Activated B cell treated with CpG ODN at 0.5 μM for 24 hours (primary cell): ENCODE results near the gene LRP1-AS. TPM values are rescaled to one million over a fixed set of nuclear protein-coding genes. Genes with fewer than 3 reads are reported as not detected.

Source experiments
- ATAC-seq: fragments of 200-7000 bp; cut with Tn5 transposase; one replicate; pipeline ENCODE4 v1.10.0; 2021; ENCODE audit warnings: low read depth, mild to moderate bottlenecking, moderate library complexity
- CTCF ChIA-PET: fragments of 350-600 bp; sonication (Branson Sonifier 250); formaldehyde crosslinking; loops from one replicate; lab custom pipeline; 2021; ENCODE audit warnings: antibody characterized with exemption; lab: Charles Lee
- POLR2A ChIA-PET: fragments of 350-600 bp; sonication (Branson Sonifier 250); formaldehyde crosslinking; loops from one replicate; lab custom pipeline; 2021; ENCODE audit warnings: antibody characterized with exemption; lab: Charles Lee
- DNase-seq: peaks from one replicate; pipeline ENCODE4 v3.0.0; 2022
- H3K27ac Mint-ChIP-seq: one replicate; pipeline ENCODE4 v1.8.0; 2020; ENCODE audit warnings: mixed read lengths
- H3K27me3 Mint-ChIP-seq: one replicate; pipeline ENCODE4 v1.8.0; 2021; ENCODE audit warnings: mixed read lengths
- H3K36me3 Mint-ChIP-seq: one replicate; pipeline ENCODE4 v1.8.0; 2021; ENCODE audit warnings: low read depth, mixed read lengths
- H3K4me1 Mint-ChIP-seq: one replicate; pipeline ENCODE4 v1.8.0; 2021; ENCODE audit warnings: mixed read lengths
- H3K4me3 Mint-ChIP-seq: one replicate; pipeline ENCODE4 v1.8.0; 2020; ENCODE audit warnings: mild to moderate bottlenecking, mixed read lengths
- H3K9me3 Mint-ChIP-seq: one replicate; pipeline ENCODE4 v1.8.0; 2020; ENCODE audit warnings: mixed read lengths
- CTCF ChIP-seq: fragments of 200-600 bp; IDR thresholded peaks from one replicate; pipeline ENCODE4 v1.8.0; 2022; ENCODE audit warnings: antibody characterized with exemption, mild to moderate bottlenecking
- intact Hi-C: fragments of 100-400 bp; cut with micrococcal nuclease; formaldehyde crosslinking; loops from one replicate; pipeline ENCODE4 v1.15.1; 2024
- total RNA-seq: library from RNA; stranded (reverse); gene quantifications from 2 replicates; pipeline ENCODE4 v1.2.3, GENCODE V29; 2022

The LRP1-AS gene
- total RNA-seq, 1 donor from 2014 or later: not detected

DNA sequence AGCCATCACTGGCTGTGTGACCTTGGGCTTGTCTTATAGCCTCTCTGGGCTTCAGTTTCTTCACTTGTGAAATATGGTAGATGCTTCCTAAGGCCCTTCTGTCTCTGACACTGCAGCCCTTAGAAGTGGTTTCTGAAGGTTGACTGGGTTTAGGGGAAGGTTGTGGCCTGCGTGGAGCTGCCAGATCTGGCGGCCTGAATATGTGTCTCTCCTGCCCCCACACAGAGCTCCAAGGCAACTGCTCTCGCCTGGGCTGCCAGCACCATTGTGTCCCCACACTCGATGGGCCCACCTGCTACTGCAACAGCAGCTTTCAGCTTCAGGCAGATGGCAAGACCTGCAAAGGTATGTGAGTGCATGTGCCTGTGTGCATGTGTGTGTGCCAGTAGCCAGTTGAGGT is 4.0 kb downstream of the LRP1-AS start:
- CTCF ChIA-PET: no interaction called here
- ATAC-seq: no peak

DNA sequence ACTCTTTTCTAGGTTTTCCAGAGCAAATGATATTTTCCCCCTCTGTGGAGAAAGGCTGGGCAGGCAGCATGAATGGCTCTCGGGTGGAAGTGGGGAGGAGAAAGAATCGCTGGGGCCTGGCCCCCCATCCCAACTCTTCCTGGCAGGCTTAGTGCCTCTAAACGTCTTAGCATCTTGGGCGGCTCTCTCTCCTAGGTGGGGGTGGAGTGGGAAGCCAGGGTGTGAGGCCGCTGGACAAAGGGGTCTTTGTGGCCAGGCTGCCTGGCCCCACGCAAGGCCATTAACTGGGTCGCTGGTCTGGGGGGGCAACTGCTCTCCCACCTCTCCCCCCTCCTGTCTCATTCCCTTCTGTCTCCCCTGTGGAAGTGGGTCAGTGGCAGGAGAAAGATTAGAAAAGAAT is 4.7 kb downstream of the LRP1-AS start:
- intact Hi-C loops: no loop called here
- Mint-ChIP-seq H3K4me3 (no peak overlapping the region), H3K4me1 (no peaks in the 10 kb centered on the region), H3K9me3 (no peaks in the 10 kb centered on the region), H3K36me3 (no peaks in the 10 kb centered on the region), H3K27ac (no peak overlapping the region), H3K27me3 (no peaks in the 10 kb centered on the region)
- ATAC-seq (no peak), DNase-seq (no peak)
- TF ChIP-seq CTCF: no peak
- POLR2A ChIA-PET: interaction anchor here (0.6 kb wide), 1 partner anchor 878 kb away, joined by 8 read pairs; no protein-coding TSS in a partner anchor
- CTCF ChIA-PET: no interaction called here

More for the DNA sequence above, 4.0 kb downstream of the LRP1-AS start:
- no peak for TF ChIP-seq CTCF
- Mint-ChIP-seq H3K4me1 (no peaks in the 10 kb centered on the region), H3K36me3 (no peaks in the 10 kb centered on the region), H3K27ac (no peak overlapping the region), H3K4me3 (no peak overlapping the region), H3K9me3 (no peaks in the 10 kb centered on the region), H3K27me3 (no peaks in the 10 kb centered on the region)
- no peak for DNase-seq
- intact Hi-C loops: no loop called here
- POLR2A ChIA-PET: no interaction called here

DNA sequence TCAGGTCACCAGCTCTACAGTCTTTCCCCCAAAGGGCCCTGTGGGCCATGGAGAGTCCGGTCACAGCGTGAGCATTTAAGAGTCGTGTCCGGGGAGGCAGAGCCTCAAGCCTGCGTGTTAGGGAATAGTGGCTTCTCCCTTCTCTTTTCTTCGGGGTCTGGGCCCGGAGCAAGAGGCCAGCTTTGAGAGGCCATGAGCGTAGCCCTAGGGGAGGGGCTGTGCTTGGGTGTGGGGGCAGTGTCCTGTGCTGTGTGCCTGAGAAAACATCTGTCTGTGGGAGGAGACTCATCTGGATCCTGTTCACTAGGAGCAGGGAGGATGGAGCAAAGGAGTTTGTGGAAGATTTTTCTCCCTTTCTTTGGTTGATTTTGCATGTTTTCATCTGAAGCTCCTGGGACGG is 5.3 kb downstream of the LRP1-AS start:
- no peak overlapping the region for H3K27ac Mint-ChIP-seq
- CTCF ChIA-PET: no interaction called here

GRCh38 chr12:57141249-57141648 is 6.2 kb downstream of the LRP1-AS start:
- POLR2A ChIA-PET: no interaction called here
- no peaks in the 10 kb centered on the region for H3K27me3 Mint-ChIP-seq
- intact Hi-C loops: no loop called here

More for the DNA sequence above, 5.3 kb downstream of the LRP1-AS start:
- intact Hi-C loops: no loop called here
- Mint-ChIP-seq H3K4me1 (no peaks in the 10 kb centered on the region), H3K27me3 (no peaks in the 10 kb centered on the region), H3K9me3 (no peaks in the 10 kb centered on the region), H3K4me3 (no peak overlapping the region), H3K36me3 (no peaks in the 10 kb centered on the region)
- POLR2A ChIA-PET: no interaction called here
- no peak for ATAC-seq
- DNase-seq: no peak
- no peak for TF ChIP-seq CTCF

More at GRCh38 chr12:57141249-57141648, 6.2 kb downstream of the LRP1-AS start:
- DNase-seq (no peak), ATAC-seq (no peak)
- H3K4me1 Mint-ChIP-seq: no peaks in the 10 kb centered on the region
- no peak overlapping the region for H3K27ac Mint-ChIP-seq
- H3K36me3 Mint-ChIP-seq: no peaks in the 10 kb centered on the region
- H3K4me3 Mint-ChIP-seq: no peak overlapping the region
- CTCF ChIA-PET: no interaction called here
- no peak for TF ChIP-seq CTCF
- no peaks in the 10 kb centered on the region for H3K9me3 Mint-ChIP-seq
